ENCODE data around the gene IFT27. TPM values are rescaled to one million over a fixed set of nuclear protein-coding genes. Genes with fewer than 3 reads are reported as not detected.

IFT27 gene
- total RNA-seq, 4 donors from 2014 or later: 5.8 to 22.7 (median 12.9) TPM

DNA sequence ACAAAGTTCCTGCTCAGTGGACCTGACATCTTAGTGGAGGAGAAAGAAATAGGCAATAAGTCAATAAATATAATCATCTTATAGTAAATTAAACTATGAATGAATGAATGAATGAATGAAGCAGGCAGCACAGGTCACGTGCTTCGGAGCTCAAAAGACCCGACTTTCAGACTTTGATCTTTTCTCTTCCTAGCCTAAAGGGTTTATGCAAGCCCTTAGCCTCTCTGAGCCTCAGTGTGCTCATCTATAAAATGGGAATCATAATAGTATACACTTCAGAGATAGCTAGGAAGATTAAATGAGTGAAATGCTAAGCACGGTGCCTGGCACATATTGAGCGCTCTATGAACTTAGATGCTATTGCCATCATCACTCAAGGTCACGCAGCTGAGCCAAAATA lies 33.4 kb upstream of the IFT27 start:
- Histone ChIP-seq H3K27me3 (peaks cover 22% of the 10 kb centered on the region), H3K36me3 (no peaks in the 10 kb centered on the region), H3K9me3 (no peaks in the 10 kb centered on the region), H3K4me3 (no peak overlapping the region), H3K4me1 (no peaks in the 10 kb centered on the region), H3K27ac (no peak overlapping the region)
- in situ Hi-C loops (cut with MboI; ENCODE audit: low pct_ligation_motif_present in 1 of 4, low pct_unique_long_range_greater_than_20kb in 1 of 4, low sequenced_read_pairs in 3 of 4): no loop called here
- intact Hi-C loops (cut with DNase I; ENCODE audit: low total_unique reads): no loop called here
- no peak for TF ChIP-seq CTCF (IDR thresholded peaks at IDR 0.05)
- TF ChIP-seq POLR2AphosphoS5 (IDR thresholded peaks at IDR 0.05): no peak
- TF ChIP-seq EP300 (IDR thresholded peaks at IDR 0.05; ENCODE audit: low read depth): no peak
- no peak for TF ChIP-seq POLR2A (IDR thresholded peaks at IDR 0.05)
- 82% methylated on average over 4 to 6 of the region's 6 CpGs for WGBS, 2 donors (ENCODE audit: low coverage in 1 of 2)
- DNase-seq: no peak

GRCh38 chr22:36808721-36809344 lies 32.9 kb upstream of the IFT27 start:
- WGBS, 2 donors (ENCODE audit: low coverage in 1 of 2): 17 to 33% methylated on average over 1 of the region's 1 CpG
- no peak for DNase-seq
- TF ChIP-seq CTCF (IDR thresholded peaks at IDR 0.05): no peak
- no peak for TF ChIP-seq POLR2AphosphoS5 (IDR thresholded peaks at IDR 0.05)
- no peak for TF ChIP-seq EP300 (IDR thresholded peaks at IDR 0.05; ENCODE audit: low read depth)
- TF ChIP-seq POLR2A (IDR thresholded peaks at IDR 0.05): no peak
- intact Hi-C loops (cut with DNase I; ENCODE audit: low total_unique reads) (no loop called here), in situ Hi-C loops (cut with MboI; ENCODE audit: low pct_ligation_motif_present in 1 of 4, low pct_unique_long_range_greater_than_20kb in 1 of 4, low sequenced_read_pairs in 3 of 4) (no loop called here)
- Histone ChIP-seq H3K9me3 (no peaks in the 10 kb centered on the region), H3K4me1 (no peaks in the 10 kb centered on the region), H3K27ac (no peak overlapping the region), H3K36me3 (no peaks in the 10 kb centered on the region), H3K27me3 (peaks cover 19% of the 10 kb centered on the region), H3K4me3 (no peak overlapping the region)

- Histone ChIP-seq H3K27ac (no peak overlapping the region), H3K36me3 (no peaks in the 10 kb centered on the region), H3K4me3 (no peak overlapping the region), H3K4me1 (no peaks in the 10 kb centered on the region), H3K27me3 (peaks cover 11% of the 10 kb centered on the region), H3K9me3 (no peaks in the 10 kb centered on the region)
- no peak for TF ChIP-seq EP300 (IDR thresholded peaks at IDR 0.05; ENCODE audit: low read depth)
- TF ChIP-seq POLR2A (IDR thresholded peaks at IDR 0.05): no peak
- no peak for TF ChIP-seq CTCF (IDR thresholded peaks at IDR 0.05)
- no peak for TF ChIP-seq POLR2AphosphoS5 (IDR thresholded peaks at IDR 0.05)
- intact Hi-C loops (cut with DNase I; ENCODE audit: low total_unique reads): no loop called here
- WGBS, 2 donors (ENCODE audit: low coverage in 1 of 2): 89 to 95% methylated on average over 6 to 7 of the region's 7 CpGs
- in situ Hi-C loops (cut with MboI; ENCODE audit: low pct_ligation_motif_present in 1 of 4, low pct_unique_long_range_greater_than_20kb in 1 of 4, low sequenced_read_pairs in 3 of 4): no loop called here
- no peak for DNase-seq
These were observed 31.7 kb upstream of the IFT27 start for GRCh38 chr22:36807627-36808026.

DNA sequence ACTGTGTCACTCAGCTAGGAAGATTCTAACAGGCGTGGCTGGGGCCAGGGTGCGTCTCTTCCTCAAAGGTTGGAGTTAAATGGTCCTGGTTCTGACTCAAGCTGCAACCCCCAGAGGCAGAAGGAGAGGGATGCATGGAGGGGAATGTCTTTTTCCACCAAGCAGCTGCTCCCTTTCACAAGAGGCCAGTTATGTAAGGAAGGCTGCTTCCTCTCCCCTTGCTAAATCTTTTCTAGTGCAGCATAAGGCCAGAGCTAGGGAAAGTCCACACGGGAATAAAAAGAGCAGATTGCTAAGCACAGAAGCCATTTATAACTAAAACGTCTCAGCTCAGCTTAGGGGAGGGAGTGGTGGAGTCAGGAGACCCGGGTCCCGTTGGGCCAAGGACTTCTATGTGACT lies 30.9 kb upstream of the IFT27 start:
- no peaks in the 10 kb centered on the region for H3K36me3 ChIP-seq
- TF ChIP-seq POLR2AphosphoS5 (IDR thresholded peaks at IDR 0.05) (no peak), EP300 (IDR thresholded peaks at IDR 0.05; ENCODE audit: low read depth) (no peak), CTCF (IDR thresholded peaks at IDR 0.05) (no peak), POLR2A (IDR thresholded peaks at IDR 0.05) (no peak)
- no peaks in the 10 kb centered on the region for H3K4me1 ChIP-seq
- no peak overlapping the region for H3K27ac ChIP-seq
- intact Hi-C loops (cut with DNase I; ENCODE audit: low total_unique reads): no loop called here
- H3K4me3 ChIP-seq: no peak overlapping the region
- WGBS, 2 donors (ENCODE audit: low coverage in 1 of 2): 50 to 67% methylated on average over 1 to 6 of the region's 6 CpGs
- in situ Hi-C loops (cut with MboI; ENCODE audit: low pct_ligation_motif_present in 1 of 4, low pct_unique_long_range_greater_than_20kb in 1 of 4, low sequenced_read_pairs in 3 of 4): no loop called here
- H3K9me3 ChIP-seq: no peaks in the 10 kb centered on the region
- H3K27me3 ChIP-seq: peaks cover 11% of the 10 kb centered on the region
- DNase-seq: no peak

All from transverse colon (tissue), 4 donors.